Thyroid gland (tissue), 4 donors: ENCODE measurements around the gene PTPRG.

Experiments used
- CTCF ChIP-seq, 6 experiments: fragments of 200-600 bp in 3 of 6; fragments of 450-650 bp in 3 of 6; sonication (generic) in 3 of 6; IDR thresholded peaks; one replicate each; pipeline ENCODE4 v1.5.1; 2016 to 2019; ENCODE audit warnings: antibody characterized with exemption in 6 of 6, mild to moderate bottlenecking in 2 of 6, inconsistent platforms in 1 of 6, moderate library complexity in 1 of 6
- POLR2A ChIP-seq, 2 donors: fragments of 450-650 bp; IDR thresholded peaks; one replicate each; pipeline ENCODE4 v1.6.1; 2017; ENCODE audit warnings: antibody characterized with exemption in 2 of 2, mild to moderate bottlenecking in 2 of 2, moderate library complexity in 1 of 2

- TF ChIP-seq CTCF (IDR thresholded peaks at IDR 0.05) (peak in 2 of 6 experiments; percentile 28 to 39), POLR2A (IDR thresholded peaks at IDR 0.05) (no peak)
These were observed 268.5 kb downstream of the PTPRG start for GRCh38 chr3:61829722-61830350.
